Measurements from ENCODE around the gene APBA2.

APBA2 gene

GRCh38 chr15:29035336-29036285, 149.8 kb downstream of the APBA2 start:
- no peak for DNase-seq
- Histone ChIP-seq H3K27ac (ENCODE audit: low read length) (no peak overlapping the region), H3K27me3 (ENCODE audit: insufficient read depth, low read length, poor library complexity) (no peaks in the 10 kb centered on the region), H3K4me3 (ENCODE audit: low read depth in 1 of 2, low read length in 2 of 2) (no peak overlapping the region), H2AFZ (ENCODE audit: low read depth, low read length) (no peak overlapping the region), H3K4me1 (ENCODE audit: insufficient read depth, low read length) (no peaks in the 10 kb centered on the region), H3K79me2 (ENCODE audit: insufficient read depth, low read length) (no peaks in the 10 kb centered on the region), H4K20me1 (ENCODE audit: insufficient read depth, low read length) (no peaks in the 10 kb centered on the region), H3K36me3 (ENCODE audit: insufficient read depth, low read length) (no peaks in the 10 kb centered on the region), H3K9ac (ENCODE audit: low read depth, low read length) (no peak overlapping the region), H3K9me3 (ENCODE audit: insufficient read depth, low read length, severe bottlenecking) (no peaks in the 10 kb centered on the region), H3K4me2 (ENCODE audit: insufficient read depth, low read length) (no peak overlapping the region)
- no peak for ATAC-seq (ENCODE audit: insufficient read depth, low read depth)
- TF ChIP-seq CTCF (IDR thresholded peaks at IDR 0.05; ENCODE audit: borderline replicate concordance, extremely low read depth, low read length, poor library complexity, severe bottlenecking), result no peak
- no peak for TF ChIP-seq EZH2 (IDR thresholded peaks at IDR 0.05; ENCODE audit: borderline replicate concordance, low read depth, low read length, severe bottlenecking)

- Histone ChIP-seq H3K4me2 (ENCODE audit: insufficient read depth, low read length) (no peak overlapping the region), H3K27me3 (ENCODE audit: insufficient read depth, low read length, poor library complexity) (no peaks in the 10 kb centered on the region), H3K9ac (ENCODE audit: low read depth, low read length) (no peak overlapping the region), H4K20me1 (ENCODE audit: insufficient read depth, low read length) (no peaks in the 10 kb centered on the region), H3K4me3 (ENCODE audit: low read depth in 1 of 2, low read length in 2 of 2) (no peak overlapping the region), H3K27ac (ENCODE audit: low read length) (no peak overlapping the region), H3K79me2 (ENCODE audit: insufficient read depth, low read length) (no peaks in the 10 kb centered on the region), H3K4me1 (ENCODE audit: insufficient read depth, low read length) (no peaks in the 10 kb centered on the region), H2AFZ (ENCODE audit: low read depth, low read length) (no peak overlapping the region), H3K36me3 (ENCODE audit: insufficient read depth, low read length) (no peaks in the 10 kb centered on the region), H3K9me3 (ENCODE audit: insufficient read depth, low read length, severe bottlenecking) (no peaks in the 10 kb centered on the region)
- TF ChIP-seq CTCF (IDR thresholded peaks at IDR 0.05; ENCODE audit: borderline replicate concordance, extremely low read depth, low read length, poor library complexity, severe bottlenecking) (no peak), EZH2 (IDR thresholded peaks at IDR 0.05; ENCODE audit: borderline replicate concordance, low read depth, low read length, severe bottlenecking) (no peak)
- ATAC-seq (ENCODE audit: insufficient read depth, low read depth) (no peak), DNase-seq (no peak)
Observed at GRCh38 chr15:29037997-29038705, 152.4 kb downstream of the APBA2 start.

- Histone ChIP-seq H3K79me2 (ENCODE audit: insufficient read depth, low read length) (no peaks in the 10 kb centered on the region), H3K36me3 (ENCODE audit: insufficient read depth, low read length) (no peaks in the 10 kb centered on the region), H2AFZ (ENCODE audit: low read depth, low read length) (no peak overlapping the region), H3K27me3 (ENCODE audit: insufficient read depth, low read length, poor library complexity) (no peaks in the 10 kb centered on the region), H3K4me1 (ENCODE audit: insufficient read depth, low read length) (no peaks in the 10 kb centered on the region), H3K4me3 (ENCODE audit: low read depth in 1 of 2, low read length in 2 of 2) (no peak overlapping the region), H3K9ac (ENCODE audit: low read depth, low read length) (no peak overlapping the region), H4K20me1 (ENCODE audit: insufficient read depth, low read length) (no peaks in the 10 kb centered on the region), H3K27ac (ENCODE audit: low read length) (no peak overlapping the region), H3K4me2 (ENCODE audit: insufficient read depth, low read length) (no peak overlapping the region), H3K9me3 (ENCODE audit: insufficient read depth, low read length, severe bottlenecking) (no peaks in the 10 kb centered on the region)
- TF ChIP-seq EZH2 (IDR thresholded peaks at IDR 0.05; ENCODE audit: borderline replicate concordance, low read depth, low read length, severe bottlenecking), result no peak
- TF ChIP-seq CTCF (IDR thresholded peaks at IDR 0.05; ENCODE audit: borderline replicate concordance, extremely low read depth, low read length, poor library complexity, severe bottlenecking), result no peak
- no peak for DNase-seq
- no peak for ATAC-seq (ENCODE audit: insufficient read depth, low read depth)
Observed at GRCh38 chr15:29039466-29040369, 153.9 kb downstream of the APBA2 start.

Data from DND-41 (cell line).